SK-N-SH treated with all-trans-retinoic acid at 6 μM for 48 hours (cell line): Measurements from ENCODE around the gene UTS2B.

Experiments
- ATAC-seq: fragments of 200-7000 bp; cut with Tn5 transposase; 3 replicates; pipeline ENCODE4 v1.9.1; 2020; ENCODE audit warnings: mild to moderate bottlenecking, moderate library complexity
- BACH2 ChIP-seq: fragments of 250-450 bp; sonication (Bioruptor Pico); IDR thresholded peaks from 2 replicates; pipeline ENCODE4 v1.9.0; 2021; ENCODE audit warnings: mild to moderate bottlenecking, borderline replicate concordance
- CREB5 ChIP-seq: fragments of 250-450 bp; sonication (Bioruptor Pico); IDR thresholded peaks from 2 replicates; pipeline ENCODE4 v1.5.1; 2020; ENCODE audit warnings: low read depth, mild to moderate bottlenecking, moderate library complexity
- ESRRG ChIP-seq: fragments of 250-450 bp; sonication (Bioruptor Pico); IDR thresholded peaks from 2 replicates; pipeline ENCODE4 v1.6.1; 2021; ENCODE audit warnings: mild to moderate bottlenecking
- ISL1 ChIP-seq: fragments of 250-450 bp; sonication (Bioruptor Pico); IDR thresholded peaks from 2 replicates; pipeline ENCODE4 v2.1.2; 2022; ENCODE audit warnings: mild to moderate bottlenecking, moderate library complexity
- OSR1 ChIP-seq: fragments of 250-450 bp; sonication (Bioruptor Pico); IDR thresholded peaks from 2 replicates; pipeline ENCODE4 v1.8.0; 2022; ENCODE audit warnings: moderate library complexity, mild to moderate bottlenecking, inconsistent platforms
- PATZ1 ChIP-seq: fragments of 250-450 bp; sonication (Bioruptor Pico); IDR thresholded peaks from 2 replicates; pipeline ENCODE4 v1.8.0; 2020; ENCODE audit warnings: mild to moderate bottlenecking, moderate library complexity, borderline replicate concordance
- POU6F1 ChIP-seq: fragments of 250-450 bp; sonication (Bioruptor Pico); IDR thresholded peaks from 2 replicates; pipeline ENCODE4 v1.8.0; 2021; ENCODE audit warnings: low read depth, mild to moderate bottlenecking, moderate library complexity, borderline replicate concordance
- PPARA ChIP-seq: fragments of 250-450 bp; sonication (Bioruptor Pico); IDR thresholded peaks from 2 replicates; pipeline ENCODE4 v1.5.0; 2020; ENCODE audit warnings: mild to moderate bottlenecking, borderline replicate concordance
- RARB ChIP-seq: fragments of 250-450 bp; sonication (Bioruptor Pico); IDR thresholded peaks from 2 replicates; pipeline ENCODE4 v1.8.0; 2021; ENCODE audit warnings: mild to moderate bottlenecking, moderate library complexity
- SNAI2 ChIP-seq: fragments of 250-450 bp; sonication (Bioruptor Pico); IDR thresholded peaks from 2 replicates; pipeline ENCODE4 v1.5.0; 2020; ENCODE audit warnings: mild to moderate bottlenecking, moderate library complexity
- TCF4 ChIP-seq: fragments of 250-450 bp; sonication (Bioruptor Pico); IDR thresholded peaks from 2 replicates; pipeline ENCODE4 v1.8.0; 2021; ENCODE audit warnings: mild to moderate bottlenecking, moderate library complexity, borderline replicate concordance
- TOX ChIP-seq: fragments of 250-450 bp; sonication (Bioruptor Pico); IDR thresholded peaks from 2 replicates; pipeline ENCODE4 v1.8.0; 2021; ENCODE audit warnings: mild to moderate bottlenecking, moderate library complexity, borderline replicate concordance
- ZC3H10 ChIP-seq: fragments of 250-450 bp; sonication (Bioruptor Pico); IDR thresholded peaks from 2 replicates; pipeline ENCODE4 v1.5.1; 2021; ENCODE audit warnings: mild to moderate bottlenecking, moderate library complexity
- ZFP3 ChIP-seq: fragments of 250-450 bp; sonication (Bioruptor Pico); IDR thresholded peaks from 2 replicates; pipeline ENCODE4 v1.5.0; 2020; ENCODE audit warnings: mild to moderate bottlenecking, moderate library complexity
- ZFP30 ChIP-seq: fragments of 450-650 bp; formaldehyde crosslinking; IDR thresholded peaks from 2 replicates; pipeline ENCODE4 v1.5.0; 2022; ENCODE audit warnings: mild to moderate bottlenecking, moderate library complexity
- ZNF565 ChIP-seq: fragments of 450-650 bp; formaldehyde crosslinking; conservative IDR thresholded peaks from 2 replicates; pipeline ENCODE4 v1.5.0; 2020; ENCODE audit warnings: low read depth, mild to moderate bottlenecking, moderate library complexity
- ZNF70 ChIP-seq: fragments of 450-650 bp; formaldehyde crosslinking; IDR thresholded peaks from 2 replicates; pipeline ENCODE4 v1.5.0; 2020; ENCODE audit warnings: mild to moderate bottlenecking, moderate library complexity
- ZNF8 ChIP-seq: fragments of 450-650 bp; formaldehyde crosslinking; IDR thresholded peaks from 2 replicates; pipeline ENCODE4 v1.5.0; 2020; ENCODE audit warnings: mild to moderate bottlenecking, moderate library complexity
- TF ChIP-seq, protein P1 (sequence below): fragments of 250-450 bp; sonication (Bioruptor Pico); IDR thresholded peaks from 2 replicates; pipeline ENCODE4 v1.5.0; 2020; ENCODE audit warnings: mild to moderate bottlenecking, moderate library complexity
- TF ChIP-seq, protein P2 (sequence below): fragments of 250-450 bp; sonication (Bioruptor Pico); IDR thresholded peaks from 2 replicates; pipeline ENCODE4 v1.5.1; 2021; ENCODE audit warnings: mild to moderate bottlenecking, moderate library complexity

Gene UTS2B

DNA sequence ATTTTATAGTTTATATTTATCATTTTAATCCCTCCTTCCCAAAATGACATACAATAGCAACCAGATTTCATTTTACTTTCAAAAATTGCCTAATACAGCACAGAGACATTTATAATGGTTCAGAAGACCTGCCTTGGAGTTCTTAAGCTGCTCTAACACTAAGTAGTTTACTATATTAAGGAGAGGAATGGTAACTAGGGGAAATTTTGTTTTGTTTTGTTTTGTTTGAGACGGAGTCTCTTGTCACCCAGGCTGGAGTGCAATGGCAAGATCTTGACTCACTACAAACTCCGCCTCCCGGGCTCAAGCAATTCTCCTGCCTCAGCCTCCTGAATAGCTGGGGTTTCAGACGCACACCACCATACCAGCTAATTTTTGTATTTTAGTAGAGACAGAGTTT, 23.9 kb downstream of the UTS2B start:
- no peak for ATAC-seq
- TF ChIP-seq TOX (CRISPR knock-in tag) (no peak), ZC3H10 (CRISPR knock-in tag) (no peak), OSR1 (no peak), BACH2 (CRISPR knock-in tag) (no peak), CREB5 (CRISPR knock-in tag) (no peak)

DNA sequence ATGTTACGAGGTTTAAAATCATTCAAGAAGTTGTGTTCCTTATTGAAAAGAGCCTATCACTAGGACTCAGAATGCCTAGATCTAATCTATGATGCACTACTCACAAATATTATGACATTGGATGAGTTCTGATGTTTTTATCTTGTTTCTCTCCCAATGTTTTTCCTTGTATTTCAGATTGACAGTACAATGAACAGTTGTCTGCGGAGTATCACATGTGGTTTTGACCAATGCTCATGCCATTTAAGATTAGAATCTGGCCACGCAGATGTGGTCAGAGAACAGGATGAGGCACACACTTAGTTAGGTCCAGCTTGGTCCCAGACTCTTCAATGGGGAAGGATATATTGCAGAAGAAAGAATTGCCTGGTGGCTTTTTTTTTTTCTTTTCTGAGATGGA, 26.7 kb downstream of the UTS2B start:
- no peak for ATAC-seq
- TF ChIP-seq ZNF565 (CRISPR knock-in tag): no peak
- TF ChIP-seq TCF4: no peak
- no peak for TF ChIP-seq SNAI2 (CRISPR knock-in tag)
- no peak for TF ChIP-seq OSR1
- TF ChIP-seq ZFP30 (CRISPR knock-in tag): no peak
- TF ChIP-seq POU6F1: no peak
- no peak for TF ChIP-seq PATZ1 (CRISPR knock-in tag)
- TF ChIP-seq CREB5 (CRISPR knock-in tag): no peak
- TF ChIP-seq ZC3H10 (CRISPR knock-in tag): no peak
- TF ChIP-seq ESRRG (CRISPR knock-in tag): no peak
- TF ChIP-seq ISL1 (CRISPR knock-in tag): no peak
- no peak for TF ChIP-seq TOX (CRISPR knock-in tag)
- no peak for TF ChIP-seq PPARA (CRISPR knock-in tag)

DNA sequence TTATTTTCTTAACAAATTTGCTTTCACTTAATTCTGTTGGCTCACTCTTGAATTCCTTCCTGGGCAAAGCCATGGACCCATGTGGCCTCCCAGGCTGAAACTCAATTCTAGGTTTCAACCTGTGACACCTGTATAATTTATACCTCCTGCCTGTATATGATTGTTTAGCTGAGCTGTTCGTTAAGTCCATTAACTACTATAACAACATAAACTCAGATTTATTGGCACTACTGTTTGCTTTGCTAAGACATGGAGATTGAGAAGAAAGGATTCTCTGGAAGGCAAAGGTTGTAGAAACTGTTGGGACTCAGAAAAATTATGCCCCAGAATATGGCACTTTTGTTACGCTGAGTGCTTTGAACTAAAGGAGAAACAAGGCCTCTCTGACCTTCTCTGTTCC, 27.9 kb downstream of the UTS2B start:
- no peak for TF ChIP-seq ZNF8 (CRISPR knock-in tag)
- TF ChIP-seq ZFP30 (CRISPR knock-in tag): no peak
- TF ChIP-seq, protein P1, sequence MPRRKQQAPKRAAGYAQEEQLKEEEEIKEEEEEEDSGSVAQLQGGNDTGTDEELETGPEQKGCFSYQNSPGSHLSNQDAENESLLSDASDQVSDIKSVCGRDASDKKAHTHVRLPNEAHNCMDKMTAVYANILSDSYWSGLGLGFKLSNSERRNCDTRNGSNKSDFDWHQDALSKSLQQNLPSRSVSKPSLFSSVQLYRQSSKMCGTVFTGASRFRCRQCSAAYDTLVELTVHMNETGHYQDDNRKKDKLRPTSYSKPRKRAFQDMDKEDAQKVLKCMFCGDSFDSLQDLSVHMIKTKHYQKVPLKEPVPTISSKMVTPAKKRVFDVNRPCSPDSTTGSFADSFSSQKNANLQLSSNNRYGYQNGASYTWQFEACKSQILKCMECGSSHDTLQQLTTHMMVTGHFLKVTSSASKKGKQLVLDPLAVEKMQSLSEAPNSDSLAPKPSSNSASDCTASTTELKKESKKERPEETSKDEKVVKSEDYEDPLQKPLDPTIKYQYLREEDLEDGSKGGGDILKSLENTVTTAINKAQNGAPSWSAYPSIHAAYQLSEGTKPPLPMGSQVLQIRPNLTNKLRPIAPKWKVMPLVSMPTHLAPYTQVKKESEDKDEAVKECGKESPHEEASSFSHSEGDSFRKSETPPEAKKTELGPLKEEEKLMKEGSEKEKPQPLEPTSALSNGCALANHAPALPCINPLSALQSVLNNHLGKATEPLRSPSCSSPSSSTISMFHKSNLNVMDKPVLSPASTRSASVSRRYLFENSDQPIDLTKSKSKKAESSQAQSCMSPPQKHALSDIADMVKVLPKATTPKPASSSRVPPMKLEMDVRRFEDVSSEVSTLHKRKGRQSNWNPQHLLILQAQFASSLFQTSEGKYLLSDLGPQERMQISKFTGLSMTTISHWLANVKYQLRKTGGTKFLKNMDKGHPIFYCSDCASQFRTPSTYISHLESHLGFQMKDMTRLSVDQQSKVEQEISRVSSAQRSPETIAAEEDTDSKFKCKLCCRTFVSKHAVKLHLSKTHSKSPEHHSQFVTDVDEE (CRISPR knock-in tag): no peak
- no peak for TF ChIP-seq TOX (CRISPR knock-in tag)
- no peak for TF ChIP-seq RARB (CRISPR knock-in tag)
- no peak for TF ChIP-seq PATZ1 (CRISPR knock-in tag)
- TF ChIP-seq TCF4: no peak
- TF ChIP-seq PPARA (CRISPR knock-in tag): no peak
- TF ChIP-seq ISL1 (CRISPR knock-in tag): no peak
- no peak for TF ChIP-seq ZNF70 (CRISPR knock-in tag)
- TF ChIP-seq OSR1: no peak
- no peak for TF ChIP-seq ZFP3
- TF ChIP-seq ZNF565 (CRISPR knock-in tag): no peak
- no peak for TF ChIP-seq SNAI2 (CRISPR knock-in tag)
- TF ChIP-seq, protein P2, sequence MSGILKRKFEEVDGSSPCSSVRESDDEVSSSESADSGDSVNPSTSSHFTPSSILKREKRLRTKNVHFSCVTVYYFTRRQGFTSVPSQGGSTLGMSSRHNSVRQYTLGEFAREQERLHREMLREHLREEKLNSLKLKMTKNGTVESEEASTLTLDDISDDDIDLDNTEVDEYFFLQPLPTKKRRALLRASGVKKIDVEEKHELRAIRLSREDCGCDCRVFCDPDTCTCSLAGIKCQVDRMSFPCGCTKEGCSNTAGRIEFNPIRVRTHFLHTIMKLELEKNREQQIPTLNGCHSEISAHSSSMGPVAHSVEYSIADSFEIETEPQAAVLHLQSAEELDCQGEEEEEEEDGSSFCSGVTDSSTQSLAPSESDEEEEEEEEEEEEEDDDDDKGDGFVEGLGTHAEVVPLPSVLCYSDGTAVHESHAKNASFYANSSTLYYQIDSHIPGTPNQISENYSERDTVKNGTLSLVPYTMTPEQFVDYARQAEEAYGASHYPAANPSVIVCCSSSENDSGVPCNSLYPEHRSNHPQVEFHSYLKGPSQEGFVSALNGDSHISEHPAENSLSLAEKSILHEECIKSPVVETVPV (CRISPR knock-in tag): no peak
- TF ChIP-seq ESRRG (CRISPR knock-in tag): no peak
- ATAC-seq: no peak
